ENCODE data around the gene MORN3.
"Not testable (repeated sequence)": the region's sequence is repeated elsewhere in the genome, so short reads cannot be mapped to it uniquely, and the experiment has no call there.

Gene MORN3

DNA sequence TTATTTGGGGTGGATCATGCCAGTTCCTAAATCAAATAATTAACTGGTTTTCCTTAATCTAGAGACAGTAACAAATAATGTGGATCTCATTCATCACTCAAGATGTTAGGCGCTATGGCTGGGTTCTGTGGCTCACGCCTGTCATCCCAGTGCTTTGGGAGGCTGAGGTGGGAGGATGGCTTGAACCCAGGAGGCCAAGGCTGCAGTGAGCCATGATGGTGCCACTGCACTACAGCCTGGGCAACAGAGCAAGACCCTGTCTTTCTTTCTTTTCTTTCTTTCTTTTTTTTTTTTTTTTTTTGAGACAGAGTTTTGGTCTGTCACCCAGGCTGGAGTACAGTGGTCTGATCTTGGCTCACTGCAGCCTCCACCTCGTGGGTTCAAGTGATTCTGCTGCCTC lies 23.3 kb upstream of the MORN3 start:
- not testable (repeated sequence) for DNase-seq (ENCODE audit: low read depth in 2 of 2)

DNA sequence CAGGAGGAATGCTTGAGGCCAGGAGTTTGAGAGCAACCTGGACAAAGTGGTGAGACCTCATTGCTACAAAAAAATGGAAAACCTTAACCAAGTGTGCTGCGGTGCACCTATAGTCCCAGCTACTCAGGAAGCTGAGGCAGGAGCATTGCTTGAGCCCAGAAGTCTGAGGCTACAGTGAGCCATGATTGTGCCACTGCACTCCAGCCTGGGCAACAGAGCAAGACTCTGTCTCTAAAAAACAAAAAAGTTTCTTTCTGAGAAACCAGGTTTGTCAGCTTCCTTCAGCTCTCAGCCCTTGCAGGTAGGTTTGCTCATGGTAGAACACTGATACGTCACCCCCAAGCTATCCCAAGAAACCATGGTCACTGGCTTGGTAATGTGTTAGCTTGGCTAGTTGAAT lies 20.0 kb upstream of the MORN3 start:
- no peak for DNase-seq (ENCODE audit: low read depth in 2 of 2)

DNA sequence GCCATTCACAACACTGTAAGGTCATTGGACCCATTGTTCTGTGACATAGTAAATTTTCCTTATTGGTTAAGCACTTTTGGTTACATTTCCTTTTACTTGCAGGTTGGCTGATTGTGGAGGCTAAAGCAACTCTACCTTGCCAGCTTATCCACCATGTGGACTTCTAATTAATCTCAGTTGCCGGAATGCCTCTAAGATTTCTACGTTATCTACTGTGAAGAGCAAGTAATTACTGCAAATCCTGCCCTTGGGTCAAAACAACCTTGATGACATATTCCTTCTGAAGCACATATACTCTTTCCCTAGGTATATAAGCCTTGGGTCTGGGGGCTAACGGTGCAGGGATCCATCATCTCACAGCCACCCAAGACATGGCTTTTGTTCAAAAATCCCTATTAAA lies 19.5 kb upstream of the MORN3 start:
- no peak for DNase-seq (ENCODE audit: low read depth in 2 of 2)

GRCh38 chr12:121679661-121680197 lies 10.3 kb upstream of the MORN3 start:
- not testable (repeated sequence) for DNase-seq (ENCODE audit: low read depth in 2 of 2)

DNA sequence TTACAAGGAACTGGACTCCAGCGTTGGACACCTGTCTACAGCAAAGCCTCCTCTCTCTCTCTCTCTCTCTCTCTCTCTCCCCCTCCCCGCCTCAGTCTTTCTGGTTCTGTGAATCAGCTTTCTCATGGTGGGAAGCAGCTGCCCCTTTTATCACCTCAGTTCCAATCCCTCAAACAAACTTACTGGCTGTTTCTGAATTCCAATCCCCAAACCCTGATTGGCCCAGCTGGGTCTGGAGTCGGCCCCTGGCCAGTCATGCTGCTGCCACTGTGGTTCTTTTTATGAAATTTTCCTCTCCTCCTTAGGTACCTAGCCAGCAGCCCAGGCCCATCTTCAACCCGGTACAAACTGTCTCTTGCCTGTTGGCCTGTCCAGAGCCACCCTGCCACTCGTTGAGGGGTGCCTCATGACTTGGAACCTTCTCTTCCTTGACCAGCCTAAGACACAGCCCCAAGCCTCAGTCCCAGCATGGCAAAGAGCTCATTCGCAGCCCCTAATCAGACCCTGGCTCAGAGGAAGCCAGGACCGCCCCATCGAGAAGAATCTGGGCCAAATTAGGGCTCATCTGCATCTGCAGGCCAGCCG lies 9.4 kb upstream of the MORN3 start:
- no peak for DNase-seq (ENCODE audit: low read depth in 2 of 2)

GRCh38 chr12:121678305-121678704 lies 8.9 kb upstream of the MORN3 start:
- no peak for DNase-seq (ENCODE audit: low read depth in 2 of 2)

- no peak for DNase-seq (ENCODE audit: low read depth in 2 of 2)
Observed at GRCh38 chr12:121676190-121676589, 6.7 kb upstream of the MORN3 start.

DNA sequence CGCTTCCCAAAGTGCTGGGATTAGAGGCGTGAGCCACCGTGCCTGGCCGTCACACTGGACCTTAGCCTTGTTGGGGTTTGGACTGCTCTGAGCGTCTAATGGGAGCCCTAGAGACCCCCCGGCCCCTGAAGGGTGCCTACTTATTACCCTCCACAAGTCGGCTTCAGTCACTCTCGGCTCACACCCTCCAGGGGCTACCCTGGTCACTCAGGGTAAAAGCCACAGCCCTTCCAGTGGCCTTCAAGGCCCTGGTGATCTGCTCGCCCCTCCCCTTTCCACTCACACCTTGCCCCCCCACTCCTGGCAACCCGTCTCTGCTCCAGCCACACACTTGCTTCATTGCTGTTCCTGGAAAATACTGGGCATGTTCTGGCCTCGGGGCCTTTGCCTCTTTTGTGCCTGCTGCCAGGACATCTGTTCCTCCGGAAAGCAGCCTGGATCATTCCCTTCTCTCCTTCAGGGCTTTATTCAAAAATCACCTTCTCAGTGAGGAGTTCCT lies 3.6 kb upstream of the MORN3 start:
- no peak for DNase-seq (ENCODE audit: low read depth in 2 of 2)

- peak in 1 of 2 experiments; percentile 15 for DNase-seq (ENCODE audit: low read depth in 2 of 2)
Observed at GRCh38 chr12:121668750-121669520, 519 bp downstream of the MORN3 start.

GRCh38 chr12:121666829-121667228 lies 2.6 kb downstream of the MORN3 start:
- not testable (repeated sequence) for DNase-seq (ENCODE audit: low read depth in 2 of 2)

- DNase-seq (ENCODE audit: low read depth in 2 of 2) = no peak
Observed at GRCh38 chr12:121663610-121663929, 5.9 kb downstream of the MORN3 start.

GRCh38 chr12:121661353-121662105 lies 7.9 kb downstream of the MORN3 start:
- not testable (repeated sequence) for DNase-seq (ENCODE audit: low read depth in 2 of 2)

GRCh38 chr12:121657305-121658008 lies 12.0 kb downstream of the MORN3 start:
- DNase-seq (ENCODE audit: low read depth in 2 of 2) = no peak

DNA sequence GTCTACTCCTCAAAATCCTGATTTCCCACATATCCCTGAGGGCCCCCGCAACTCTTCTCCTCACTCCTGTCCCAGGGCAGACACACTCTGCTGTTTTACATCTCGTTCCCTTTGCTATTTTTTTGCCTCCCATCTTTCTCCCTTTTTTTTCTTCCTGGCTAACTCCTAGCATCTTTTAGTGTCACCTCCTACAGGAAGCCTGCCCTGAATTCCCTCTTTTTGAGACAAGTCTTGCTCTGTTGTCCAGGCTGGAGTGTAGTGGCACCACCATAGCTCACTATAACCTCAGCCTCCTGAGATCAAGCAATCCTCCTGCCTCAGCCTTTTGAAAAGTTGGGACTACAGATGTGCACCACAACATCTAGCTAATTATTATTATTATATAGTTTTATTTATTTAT lies 13.3 kb downstream of the MORN3 start:
- no peak for DNase-seq (ENCODE audit: low read depth in 2 of 2)

DNA sequence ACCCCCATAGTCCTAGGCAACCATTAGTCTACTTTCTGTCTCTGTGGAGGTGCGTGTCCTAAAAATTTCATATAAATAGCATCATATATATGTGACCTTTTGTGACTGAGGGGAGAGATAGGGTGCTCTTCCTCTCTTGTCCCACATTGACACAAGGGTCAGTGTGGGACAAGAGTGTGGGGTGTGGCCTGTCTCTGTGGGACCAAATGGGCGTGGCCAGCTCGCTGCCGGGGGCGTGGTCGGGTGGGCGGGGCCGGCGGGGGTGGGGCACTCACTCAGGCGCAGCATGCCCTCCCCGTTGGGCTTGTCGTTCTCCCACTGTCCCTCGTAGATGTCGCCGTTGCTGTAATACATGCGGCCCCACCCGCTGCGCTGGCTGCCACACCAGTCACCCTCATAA lies 15.5 kb downstream of the MORN3 start:
- DNase-seq (ENCODE audit: low read depth in 2 of 2) = no peak

DNA sequence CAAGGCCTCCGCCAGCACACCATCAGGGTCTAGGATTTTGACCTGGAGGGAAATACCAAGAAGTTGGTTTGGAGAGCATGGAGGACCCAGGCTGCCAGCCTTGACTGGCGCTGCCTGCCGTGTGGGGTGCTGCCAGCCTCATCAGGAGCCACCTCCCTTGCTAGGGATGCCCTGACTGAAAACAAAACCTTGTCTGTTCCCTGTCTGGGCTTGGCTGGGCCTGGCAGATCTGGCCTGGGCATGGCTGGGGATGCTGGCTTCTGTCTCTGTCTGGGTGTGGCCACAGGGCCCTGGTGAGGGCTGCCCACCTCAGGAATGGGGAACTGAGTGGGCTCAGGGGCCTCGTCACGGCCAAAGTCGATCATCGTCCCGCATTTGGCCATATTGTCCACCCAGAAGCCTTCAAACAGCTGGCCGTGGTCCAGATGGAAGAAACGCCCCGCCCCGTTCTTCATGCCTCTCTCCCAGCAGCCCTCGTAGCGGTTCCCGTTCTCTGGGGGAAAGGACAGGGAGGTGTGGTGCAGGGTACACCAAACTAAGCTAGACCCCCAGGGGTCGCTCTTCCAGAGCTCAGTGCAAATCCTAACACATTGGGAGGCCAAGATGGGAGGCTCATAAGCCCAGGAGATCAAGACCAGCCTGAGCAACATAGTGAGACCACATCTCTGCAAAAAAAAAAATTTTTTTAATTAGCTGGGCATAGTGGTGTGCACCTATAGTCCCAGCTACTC lies 16.5 kb downstream of the MORN3 start:
- DNase-seq (ENCODE audit: low read depth in 2 of 2) = no peak

DNA sequence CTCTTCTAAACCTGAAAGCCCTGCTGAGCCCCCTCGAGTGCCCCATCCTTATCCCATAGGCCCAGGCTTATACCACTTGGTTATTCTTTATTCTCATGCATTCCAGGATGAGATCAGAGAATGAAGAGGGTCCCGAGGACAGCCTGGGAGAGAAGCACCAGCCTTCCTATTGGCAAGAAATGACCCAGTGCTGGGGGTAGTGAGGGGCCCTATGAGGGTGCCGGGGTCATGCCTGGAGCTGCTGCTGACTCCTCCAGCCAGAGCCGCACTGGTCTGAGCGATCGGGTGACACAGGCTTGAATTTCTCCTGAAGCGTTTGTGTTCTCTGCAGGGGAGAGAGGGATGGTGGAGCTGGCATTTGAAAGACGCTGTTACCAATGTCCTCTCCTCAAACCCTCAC lies 18.1 kb downstream of the MORN3 start:
- DNase-seq (ENCODE audit: low read depth in 2 of 2) = no peak

DNA sequence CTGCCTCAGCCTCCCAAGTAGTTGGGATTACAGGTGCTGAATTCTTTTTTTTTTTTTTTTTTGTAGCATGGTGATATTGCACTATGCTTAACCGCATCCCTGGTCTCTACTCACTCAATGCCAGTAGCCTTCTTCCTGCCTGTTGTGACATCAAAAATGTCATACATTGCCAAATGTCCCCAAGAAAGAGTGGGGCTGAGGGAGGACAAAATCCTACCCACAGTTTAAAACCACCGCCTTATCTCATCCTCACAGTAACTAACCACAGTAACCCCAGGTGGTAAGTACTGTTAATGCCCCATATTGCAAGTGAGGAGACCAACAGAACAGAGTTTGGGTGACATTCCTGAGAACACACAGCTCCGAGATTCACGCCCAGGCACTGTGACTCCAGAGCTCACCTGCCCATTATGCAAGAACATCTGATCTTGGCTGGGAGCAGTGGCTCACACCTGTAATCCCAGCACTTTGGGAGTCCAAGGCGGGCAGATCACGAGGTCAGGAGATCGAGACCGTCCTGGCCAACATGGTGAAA lies 19.6 kb downstream of the MORN3 start:
- DNase-seq (ENCODE audit: low read depth in 2 of 2) = no peak

- DNase-seq (ENCODE audit: low read depth in 2 of 2) = no peak
Observed at GRCh38 chr12:121649322-121649721, 20.1 kb downstream of the MORN3 start.

- DNase-seq (ENCODE audit: low read depth in 2 of 2) = no peak
Observed at GRCh38 chr12:121648458-121649028, 20.9 kb downstream of the MORN3 start.

- DNase-seq (ENCODE audit: low read depth in 2 of 2) = no peak
Observed at GRCh38 chr12:121641343-121641630, 28.2 kb downstream of the MORN3 start.

All from fibroblast of skin of left quadriceps (primary cell).